Upper lobe of right lung (tissue), 1 donor: ENCODE data around the gene PARP8. TPM values are rescaled to one million over a fixed set of nuclear protein-coding genes. Genes with fewer than 3 reads are reported as not detected.
"Not testable (repeated sequence)": the region's sequence is repeated elsewhere in the genome, so short reads cannot be mapped to it uniquely, and the experiment has no call there.

Source experiments
- ATAC-seq: fragments of 200-7000 bp; cut with Tn5 transposase; one replicate; pipeline ENCODE4 v1.9.1; 2020; ENCODE audit warnings: mild to moderate bottlenecking, moderate library complexity
- DNase-seq: peaks from one replicate; pipeline ENCODE4 v3.0.0-alpha.2; 2020
- H3K27ac ChIP-seq: fragments of 200-600 bp; one replicate; pipeline ENCODE4 v1.8.0; 2022
- H3K27me3 ChIP-seq: fragments of 200-600 bp; one replicate; pipeline ENCODE4 v1.8.0; 2022; ENCODE audit warnings: mild to moderate bottlenecking
- H3K36me3 ChIP-seq: fragments of 200-600 bp; one replicate; pipeline ENCODE4 v1.8.0; 2022
- H3K4me1 ChIP-seq: fragments of 200-600 bp; one replicate; pipeline ENCODE4 v1.8.0; 2022
- H3K4me3 ChIP-seq: fragments of 200-600 bp; one replicate; pipeline ENCODE4 v1.8.0; 2022; ENCODE audit warnings: mild to moderate bottlenecking
- H3K9me3 ChIP-seq: fragments of 200-600 bp; one replicate; pipeline ENCODE4 v1.8.0; 2022
- intact Hi-C: fragments of 100-400 bp; cut with DNase I; formaldehyde crosslinking; loops from one replicate; pipeline ENCODE4 v1.11.0; 2022
- total RNA-seq: library from RNA; stranded (reverse); fragmentation: NEBNext Ultra II Directional; extraction: Animal tissue kit (Norgen Biotek cat#: 25700); gene quantifications from one replicate; pipeline ENCODE4 v1.2.1, GENCODE V29; 2021
- TF ChIP-seq, protein P1 (sequence below): fragments of 200-600 bp; IDR thresholded peaks from one replicate; pipeline ENCODE4 v1.8.0; 2022; ENCODE audit warnings: antibody characterized with exemption
- donor health status: DM: no; HTN: yes; CAD: no; lungs with severe emphysema.

The PARP8 gene
- total RNA-seq, 1 donor from 2014 or later, result 52.3 TPM

DNA sequence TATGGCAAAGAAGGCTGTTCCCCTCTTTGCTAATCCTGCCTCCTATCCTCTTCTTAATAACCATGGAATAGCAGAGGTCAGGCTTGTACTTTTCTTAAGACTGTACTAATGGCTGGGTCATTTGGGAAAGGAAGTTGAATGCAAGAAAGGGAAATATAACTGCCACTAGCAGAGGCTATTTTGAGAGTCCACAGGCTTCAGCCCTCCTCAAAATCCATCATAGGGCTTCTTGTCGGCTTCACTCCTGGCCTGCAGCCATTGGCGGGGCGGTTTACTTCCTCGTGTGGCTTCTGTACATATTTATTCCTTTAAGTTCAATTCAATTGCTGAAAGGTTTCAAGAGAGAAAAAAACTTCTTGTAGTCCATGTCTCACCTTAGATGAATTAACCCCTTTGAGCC, 2.8 kb upstream of the PARP8 start:
- TF ChIP-seq, protein P1, sequence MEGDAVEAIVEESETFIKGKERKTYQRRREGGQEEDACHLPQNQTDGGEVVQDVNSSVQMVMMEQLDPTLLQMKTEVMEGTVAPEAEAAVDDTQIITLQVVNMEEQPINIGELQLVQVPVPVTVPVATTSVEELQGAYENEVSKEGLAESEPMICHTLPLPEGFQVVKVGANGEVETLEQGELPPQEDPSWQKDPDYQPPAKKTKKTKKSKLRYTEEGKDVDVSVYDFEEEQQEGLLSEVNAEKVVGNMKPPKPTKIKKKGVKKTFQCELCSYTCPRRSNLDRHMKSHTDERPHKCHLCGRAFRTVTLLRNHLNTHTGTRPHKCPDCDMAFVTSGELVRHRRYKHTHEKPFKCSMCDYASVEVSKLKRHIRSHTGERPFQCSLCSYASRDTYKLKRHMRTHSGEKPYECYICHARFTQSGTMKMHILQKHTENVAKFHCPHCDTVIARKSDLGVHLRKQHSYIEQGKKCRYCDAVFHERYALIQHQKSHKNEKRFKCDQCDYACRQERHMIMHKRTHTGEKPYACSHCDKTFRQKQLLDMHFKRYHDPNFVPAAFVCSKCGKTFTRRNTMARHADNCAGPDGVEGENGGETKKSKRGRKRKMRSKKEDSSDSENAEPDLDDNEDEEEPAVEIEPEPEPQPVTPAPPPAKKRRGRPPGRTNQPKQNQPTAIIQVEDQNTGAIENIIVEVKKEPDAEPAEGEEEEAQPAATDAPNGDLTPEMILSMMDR, result no peak
- H3K27ac ChIP-seq, result no peak overlapping the region
- peaks cover 10% of the 10 kb centered on the region for H3K4me1 ChIP-seq
- H3K36me3 ChIP-seq, result no peaks in the 10 kb centered on the region
- DNase-seq, result peak; percentile 68
- intact Hi-C loops, result no loop called here
- no peaks in the 10 kb centered on the region for H3K9me3 ChIP-seq
- no peak overlapping the region for H3K4me3 ChIP-seq
- ATAC-seq, result peak; percentile 42
- no peaks in the 10 kb centered on the region for H3K27me3 ChIP-seq

DNA sequence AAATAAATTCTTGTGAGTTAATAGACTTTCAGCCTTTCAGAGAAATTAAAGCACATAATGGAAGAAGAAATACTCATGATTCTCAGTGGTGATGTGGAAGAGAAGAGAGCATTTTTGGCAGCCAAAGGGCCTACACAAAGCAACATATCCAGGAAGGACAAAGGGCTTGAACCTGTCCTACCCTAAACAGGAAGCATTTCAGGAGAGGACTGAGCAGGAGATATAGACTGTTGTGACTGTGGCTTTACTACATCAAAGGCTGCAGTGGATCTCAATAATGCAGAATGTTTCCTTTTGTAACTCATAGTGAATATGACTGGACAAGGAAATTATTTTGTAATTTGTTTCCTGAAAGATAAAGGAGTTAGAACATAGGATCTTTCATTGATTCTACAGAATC, 1.3 kb upstream of the PARP8 start:
- Histone ChIP-seq H3K4me3 (no peak overlapping the region), H3K9me3 (no peaks in the 10 kb centered on the region), H3K27ac (peak overlapping the region; percentile 99), H3K4me1 (peaks cover 15% of the 10 kb centered on the region), H3K27me3 (no peaks in the 10 kb centered on the region), H3K36me3 (no peaks in the 10 kb centered on the region)
- TF ChIP-seq, protein P1, result no peak
- intact Hi-C loops, result no loop called here
- DNase-seq (no peak), ATAC-seq (peak; percentile 38)

DNA sequence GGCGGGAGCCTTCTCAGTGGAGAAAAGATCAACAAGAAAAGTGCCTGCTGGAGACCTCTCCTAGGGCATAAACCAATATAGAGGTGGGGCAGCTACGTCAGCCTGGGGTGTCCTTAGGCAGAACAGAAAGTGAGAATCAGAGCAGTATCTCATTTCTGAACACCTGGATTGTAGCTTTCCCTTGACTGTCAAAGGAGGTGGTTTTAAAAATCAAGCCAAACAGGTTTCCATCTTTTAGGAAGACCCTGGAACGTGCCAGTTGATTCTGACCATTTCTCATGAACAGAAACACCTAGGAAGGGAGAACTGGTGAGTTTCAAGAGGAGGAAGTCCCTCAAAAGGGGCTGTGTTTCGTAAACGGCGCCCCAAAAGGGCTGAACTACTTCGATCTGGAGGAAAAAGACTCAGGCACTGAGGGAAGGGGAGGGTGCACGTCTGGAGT, 655 bp upstream of the PARP8 start:
- Histone ChIP-seq H3K4me1 (peaks cover 15% of the 10 kb centered on the region), H3K4me3 (peak overlapping the region; percentile 76), H3K27ac (peak overlapping the region; percentile 99)
- H3K9me3 ChIP-seq, H3K27me3 ChIP-seq, DNase-seq, ATAC-seq, H3K36me3 ChIP-seq, intact Hi-C loops: not testable (repeated sequence)

DNA sequence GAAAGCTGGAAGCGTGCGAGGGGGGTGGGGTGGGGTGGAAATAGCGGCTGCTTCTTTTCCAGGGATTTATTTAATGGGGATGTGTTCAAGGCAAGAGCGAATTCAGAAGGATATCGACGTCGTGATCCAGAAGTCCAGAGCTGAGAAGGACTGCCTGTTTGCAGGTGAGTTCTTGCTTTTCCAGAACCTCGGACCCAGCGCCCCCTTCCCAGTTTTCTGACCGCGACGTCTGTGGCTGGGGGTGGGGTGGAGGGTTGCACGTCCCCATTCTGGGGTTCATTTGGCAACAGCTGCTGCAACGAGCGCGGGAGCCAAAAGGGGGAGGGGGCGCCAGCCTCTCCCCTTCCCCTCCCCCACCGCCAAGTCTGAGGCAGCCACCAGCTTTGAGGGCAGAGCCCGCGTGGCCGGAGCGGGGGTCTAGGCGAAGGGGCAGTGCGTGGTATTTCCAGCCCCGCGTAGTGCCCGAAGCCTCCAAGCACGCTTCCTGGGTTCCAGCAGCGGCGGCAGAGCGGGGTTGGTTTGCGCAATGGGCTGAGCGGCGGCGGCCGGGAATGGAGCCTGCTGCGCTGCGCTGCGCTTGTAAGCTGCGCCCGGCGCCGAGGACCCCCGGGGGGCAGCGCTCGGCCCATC, 701 bp downstream of the PARP8 start:
- Histone ChIP-seq H3K4me1 (peaks cover 20% of the 10 kb centered on the region), H3K9me3 (no peaks in the 10 kb centered on the region), H3K27me3 (no peaks in the 10 kb centered on the region), H3K36me3 (no peaks in the 10 kb centered on the region), H3K27ac (peak overlapping the region; percentile 99), H3K4me3 (peak overlapping the region; percentile 76)
- DNase-seq, result peak; percentile 86
- intact Hi-C loops, result no loop called here
- TF ChIP-seq, protein P1, result no peak
- peak; percentile 84 for ATAC-seq

DNA sequence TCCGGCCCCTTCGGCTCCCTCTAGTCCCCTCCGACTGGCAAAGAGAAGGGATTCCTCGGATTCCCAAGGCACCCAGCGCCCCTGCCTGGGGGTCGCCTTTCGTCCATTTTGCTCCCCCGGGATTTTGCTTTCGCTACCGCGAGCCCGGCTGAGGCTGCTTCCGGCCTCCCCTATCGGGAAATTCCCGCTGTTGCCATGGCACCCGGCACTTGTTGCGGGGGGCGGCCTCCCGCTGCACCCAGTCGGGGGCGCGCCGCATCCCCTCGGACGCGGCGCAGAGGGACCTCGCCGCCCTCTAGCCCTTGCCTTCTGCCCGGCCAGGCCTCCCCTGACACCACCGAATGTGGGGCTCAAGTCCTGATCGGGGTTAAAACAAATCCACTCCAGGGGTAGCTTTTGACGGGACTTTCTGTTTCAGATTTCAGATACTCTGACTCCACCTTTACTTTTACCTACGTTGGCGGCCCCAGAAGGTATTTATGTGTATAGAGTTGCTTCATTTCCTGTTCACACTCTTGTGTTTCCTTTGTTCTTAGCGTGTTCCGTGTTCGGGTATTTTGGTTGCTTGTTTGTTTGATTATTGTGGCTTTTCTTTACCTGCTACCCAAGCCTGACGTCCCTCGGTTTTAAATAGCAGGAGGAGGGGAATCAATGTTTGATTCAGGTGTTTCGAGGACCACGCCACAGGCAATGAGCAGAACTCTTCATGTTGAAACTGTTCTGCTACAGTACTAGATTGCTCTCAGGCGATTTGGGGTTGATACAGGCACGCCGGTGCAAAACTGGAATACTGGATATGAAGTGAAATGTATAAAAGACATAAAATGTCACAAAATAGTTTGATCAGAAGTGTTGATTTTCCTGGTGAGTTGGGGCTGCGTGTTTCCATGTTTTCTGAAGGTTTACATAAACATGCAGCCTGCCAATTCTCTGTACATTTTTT, 1.5 kb downstream of the PARP8 start:
- Histone ChIP-seq H3K27ac (peak overlapping the region; percentile 99), H3K4me3 (peak overlapping the region; percentile 76), H3K36me3 (no peaks in the 10 kb centered on the region), H3K4me1 (peaks cover 24% of the 10 kb centered on the region), H3K9me3 (no peaks in the 10 kb centered on the region), H3K27me3 (no peaks in the 10 kb centered on the region)
- intact Hi-C loops, result no loop called here
- TF ChIP-seq, protein P1, result peak; percentile 5
- DNase-seq (peak; percentile 92), ATAC-seq (peak; percentile 82)

DNA sequence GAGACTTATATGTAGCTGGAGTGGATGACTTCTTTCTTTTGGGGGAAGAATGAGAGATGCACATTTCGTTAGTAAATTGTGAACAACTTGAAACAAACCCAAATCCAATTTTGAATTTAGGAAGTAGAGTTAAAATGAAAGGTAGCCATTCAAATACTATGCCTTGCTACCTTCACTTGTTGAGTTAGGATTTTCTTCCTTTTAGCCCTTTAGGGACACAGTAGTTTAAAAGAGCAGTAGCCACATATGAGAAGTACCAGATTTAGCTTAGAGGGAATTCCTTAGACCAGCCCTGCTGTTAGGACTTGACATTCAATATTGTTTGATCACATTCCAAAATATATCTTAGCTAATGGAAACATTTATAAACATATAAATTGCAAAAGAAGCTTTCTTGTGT, 2.2 kb downstream of the PARP8 start:
- H3K36me3 ChIP-seq, intact Hi-C loops, ATAC-seq, DNase-seq, H3K9me3 ChIP-seq, H3K27me3 ChIP-seq: not testable (repeated sequence)
- Histone ChIP-seq H3K27ac (peak overlapping the region; percentile 99), H3K4me3 (peak overlapping the region; percentile 76), H3K4me1 (peaks cover 28% of the 10 kb centered on the region)
